ENCODE results near the gene TSC22D3.

GRCh38 chrX:107674480-107675364 lies 100.9 kb downstream of the TSC22D3 start:
- TF ChIP-seq POLR2AphosphoS5 (IDR thresholded peaks at IDR 0.05; ENCODE audit: low read depth, low read length) (no peak), POLR2A (IDR thresholded peaks at IDR 0.05; ENCODE audit: low read depth, low read length) (no peak)
